Right lung (tissue), 5 donors: ENCODE measurements around the gene DFFA. TPM values are rescaled to one million over a fixed set of nuclear protein-coding genes. Genes with fewer than 3 reads are reported as not detected.
"Not testable (repeated sequence)": the region's sequence is repeated elsewhere in the genome, so short reads cannot be mapped to it uniquely, and the experiment has no call there.

Experiments used
- DNase-seq, 2 donors: peaks; one replicate each; pipeline ENCODE4 v3.0.0-alpha.2; 2013
- polyA plus RNA-seq, 5 donors: library from polyadenylated mRNA; unstranded; fragments of 120-200 nt; gene quantifications; one replicate each; pipeline versions ENCODE4 v1.2.1 to v1.2.3, GENCODE V29; 2013; ENCODE audit warnings: inconsistent platforms in 1 of 5, low replicate concordance in 1 of 5; ENCODE audit not compliant: insufficient read length in 5 of 5, insufficient read depth in 1 of 5

The DFFA gene
- polyA plus RNA-seq, 5 donors, result 36.2 to 43.1 (median 40.4) TPM

DNA sequence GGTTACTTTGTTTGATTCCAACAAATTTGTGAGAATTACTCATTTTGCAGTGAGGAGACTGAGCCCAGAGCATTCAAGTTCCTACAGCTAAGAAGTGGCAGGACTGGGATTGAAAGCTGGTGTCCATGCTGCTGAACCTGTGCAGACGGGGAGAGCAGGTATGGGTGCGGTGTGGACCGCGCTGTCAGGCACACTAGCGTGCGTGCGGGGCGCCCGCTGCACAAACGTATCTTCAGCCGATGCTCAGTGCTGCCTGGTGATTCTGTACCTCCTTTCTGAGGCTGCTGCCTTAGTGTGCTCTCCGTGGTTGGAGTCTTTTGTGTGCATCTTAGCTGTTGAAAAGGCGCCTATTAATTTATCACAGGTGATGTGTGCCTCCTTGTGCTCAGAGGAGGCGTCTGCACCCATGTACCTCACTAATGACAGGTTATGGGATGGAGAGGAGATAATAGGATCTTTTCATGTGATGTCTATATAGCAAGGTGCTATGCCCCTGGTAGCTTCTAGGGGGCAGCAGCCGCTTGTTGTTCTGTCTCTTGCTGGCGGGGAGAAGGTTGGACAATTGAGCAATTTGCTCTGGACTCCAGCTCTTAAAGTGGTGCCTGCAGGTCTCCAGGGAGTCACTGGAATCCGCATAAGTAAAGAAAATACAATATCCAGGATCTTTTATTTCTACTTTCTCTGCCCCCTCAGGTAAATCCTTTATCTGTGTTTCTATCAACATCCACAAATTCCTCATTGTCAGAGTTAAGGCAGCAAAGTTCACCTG is 35.0 kb upstream of the DFFA start:
- DNase-seq, result peak in 1 of 2 donors; percentile 54

DNA sequence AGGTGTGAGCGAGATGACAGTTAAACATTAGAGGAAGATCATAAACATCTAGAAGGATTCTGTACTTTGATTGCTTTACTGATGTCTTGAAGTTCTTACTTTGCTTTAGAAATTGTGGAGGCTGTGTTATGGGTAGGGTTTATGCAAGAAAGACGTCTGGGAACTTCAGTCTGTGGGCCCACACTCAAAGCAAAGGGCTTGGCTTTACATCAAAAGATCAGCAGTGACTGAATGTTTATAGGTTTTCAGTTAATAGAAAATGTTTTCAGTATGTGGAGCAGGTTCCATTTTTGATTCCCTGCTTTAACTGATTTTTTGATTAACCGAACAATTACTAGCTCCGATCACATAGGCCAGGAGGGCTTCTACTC is 34.3 kb upstream of the DFFA start:
- DNase-seq, result no peak

DNA sequence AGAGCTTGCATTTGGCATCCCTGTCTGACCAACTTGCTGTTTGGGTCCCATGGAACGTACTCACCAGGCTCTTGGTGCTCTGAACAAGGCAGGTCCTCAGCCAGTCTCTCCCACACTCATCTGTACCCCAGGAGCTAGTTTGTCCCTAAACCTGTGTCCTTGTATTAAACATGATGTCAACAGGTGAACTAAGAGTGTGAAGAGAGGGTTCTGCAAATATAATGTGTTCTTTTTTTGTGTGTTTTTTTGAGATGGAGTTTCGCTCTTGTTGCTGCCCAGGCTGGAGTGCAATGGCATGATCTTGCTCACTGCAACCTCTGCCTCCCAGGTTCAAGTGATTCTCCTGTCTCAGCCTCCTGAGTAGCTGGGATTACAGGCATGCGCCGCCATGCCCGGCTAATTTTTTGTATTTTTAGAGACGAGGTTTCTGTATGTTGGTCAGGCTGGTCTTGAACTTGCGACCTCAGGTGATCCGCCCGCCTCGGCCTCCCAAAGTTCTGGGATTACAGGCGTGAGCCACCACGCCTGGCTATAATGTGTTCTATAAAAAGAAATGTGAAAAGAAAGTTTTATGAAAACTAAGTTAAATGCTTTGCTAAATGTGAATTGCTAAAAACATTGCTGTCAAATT is 33.8 kb upstream of the DFFA start:
- DNase-seq, result not testable (repeated sequence)

DNA sequence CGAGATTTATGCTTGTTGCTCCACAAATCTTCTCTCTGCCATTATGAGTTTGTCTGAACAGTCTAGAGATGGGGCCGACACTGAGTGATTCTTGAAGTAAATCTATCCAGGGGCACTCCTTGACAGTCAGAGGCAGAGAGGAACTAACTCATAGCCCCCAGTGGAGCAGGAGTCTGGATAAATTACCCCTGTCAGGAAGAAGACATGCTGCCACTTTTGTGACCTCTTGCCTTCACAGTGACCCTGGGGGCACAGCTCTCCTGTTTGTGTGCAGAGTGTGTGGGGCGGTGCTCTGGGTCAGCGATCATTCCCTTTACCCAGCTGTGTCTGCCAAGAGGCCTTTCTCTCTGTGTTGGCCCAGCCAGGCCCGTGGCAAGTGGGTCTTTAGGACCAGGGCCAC is 31.9 kb upstream of the DFFA start:
- no peak for DNase-seq

DNA sequence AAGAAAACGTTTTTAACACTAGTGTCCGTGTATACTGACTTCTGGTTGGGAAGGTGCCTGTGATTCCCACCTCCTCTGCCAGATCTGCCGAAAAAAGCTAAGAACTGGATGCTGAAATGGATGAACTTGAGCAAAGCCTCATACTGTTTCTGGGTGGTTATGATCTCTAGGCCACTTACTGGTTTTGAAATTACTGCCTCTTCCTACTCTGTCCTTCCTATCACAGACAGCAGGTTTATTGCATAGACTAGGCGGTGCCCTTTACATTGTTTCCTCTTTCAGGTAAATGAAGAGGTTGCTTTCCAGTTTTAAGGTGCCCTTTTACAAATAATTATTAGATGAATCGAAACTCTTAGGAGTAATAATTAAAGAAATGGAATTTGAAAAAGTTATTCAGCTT is 29.9 kb upstream of the DFFA start:
- no peak for DNase-seq

DNA sequence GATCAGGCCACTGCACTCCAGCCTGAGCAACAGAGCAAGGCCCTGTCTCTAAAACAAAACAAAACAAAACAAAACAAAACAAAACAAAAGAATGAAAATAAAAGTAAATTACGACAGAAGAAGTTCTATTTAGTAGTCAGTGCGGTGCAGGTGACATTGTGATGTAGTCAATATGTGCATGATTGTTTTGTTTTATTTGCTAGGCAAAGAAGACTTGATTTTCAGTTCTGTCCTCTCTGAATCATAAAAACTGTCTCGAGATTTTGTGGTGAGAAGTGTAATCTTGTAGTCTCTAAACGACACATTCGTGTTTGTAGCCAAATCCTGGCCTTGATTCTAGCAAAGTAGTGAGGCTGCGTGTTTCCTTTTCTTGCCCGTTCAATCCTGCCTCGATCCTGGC is 25.9 kb upstream of the DFFA start:
- DNase-seq, result no peak

DNA sequence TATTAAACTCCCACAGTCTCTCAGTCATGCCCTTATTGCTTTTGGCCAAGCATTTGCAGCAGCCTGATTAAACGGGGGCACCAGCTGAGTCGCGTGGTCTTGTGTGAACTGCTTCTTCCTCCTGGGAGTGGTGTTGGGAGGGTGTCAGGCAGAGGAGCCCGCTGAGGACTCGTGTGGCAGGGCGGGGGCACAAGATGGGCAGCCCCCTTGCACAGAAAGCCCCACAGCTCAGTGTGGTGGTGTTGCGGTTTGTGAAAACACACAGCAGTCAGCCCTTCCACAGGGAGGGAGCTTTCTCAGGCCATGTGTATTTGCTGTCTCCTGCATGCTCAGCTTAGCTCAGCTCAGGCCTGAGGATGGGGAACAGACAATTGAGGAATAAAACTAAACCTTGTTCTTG is 24.8 kb upstream of the DFFA start:
- no peak for DNase-seq

DNA sequence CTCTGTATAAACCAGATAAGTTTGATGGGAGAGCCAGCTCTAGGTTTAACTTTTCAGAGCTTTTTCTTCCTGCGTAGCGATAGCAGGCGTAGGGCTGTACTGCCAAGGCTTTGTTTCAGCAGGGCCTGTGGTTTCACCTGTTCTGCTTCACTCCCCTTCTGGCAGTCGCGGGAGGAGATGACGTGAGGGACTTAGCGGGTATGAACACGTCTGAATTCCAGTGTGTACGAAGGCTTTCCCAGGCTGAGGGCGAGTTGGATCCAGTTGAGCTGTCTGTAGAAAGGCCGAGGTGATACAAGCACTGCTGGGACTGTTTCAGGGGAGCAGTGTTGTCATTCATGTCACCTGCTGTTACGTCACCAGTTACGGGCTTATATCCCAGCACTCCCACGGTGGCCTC is 23.6 kb upstream of the DFFA start:
- DNase-seq, result no peak

DNA sequence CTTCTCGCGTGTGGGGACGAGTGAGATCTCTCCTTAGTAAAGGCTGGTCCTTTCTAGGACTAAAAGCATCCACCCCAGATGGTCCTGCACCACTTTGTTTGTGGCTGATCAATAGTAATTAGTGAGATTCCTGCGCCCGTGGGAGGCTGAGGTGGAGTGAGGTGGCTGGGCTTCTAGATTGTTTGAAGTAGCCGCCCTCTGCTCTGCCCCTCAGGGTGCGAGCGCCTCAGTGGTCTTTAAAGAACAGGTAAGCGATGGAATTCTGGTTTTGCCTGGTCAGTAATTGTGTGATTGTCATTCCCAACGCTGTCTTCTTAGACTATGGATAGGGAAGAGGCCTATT is 23.1 kb upstream of the DFFA start:
- no peak for DNase-seq

DNA sequence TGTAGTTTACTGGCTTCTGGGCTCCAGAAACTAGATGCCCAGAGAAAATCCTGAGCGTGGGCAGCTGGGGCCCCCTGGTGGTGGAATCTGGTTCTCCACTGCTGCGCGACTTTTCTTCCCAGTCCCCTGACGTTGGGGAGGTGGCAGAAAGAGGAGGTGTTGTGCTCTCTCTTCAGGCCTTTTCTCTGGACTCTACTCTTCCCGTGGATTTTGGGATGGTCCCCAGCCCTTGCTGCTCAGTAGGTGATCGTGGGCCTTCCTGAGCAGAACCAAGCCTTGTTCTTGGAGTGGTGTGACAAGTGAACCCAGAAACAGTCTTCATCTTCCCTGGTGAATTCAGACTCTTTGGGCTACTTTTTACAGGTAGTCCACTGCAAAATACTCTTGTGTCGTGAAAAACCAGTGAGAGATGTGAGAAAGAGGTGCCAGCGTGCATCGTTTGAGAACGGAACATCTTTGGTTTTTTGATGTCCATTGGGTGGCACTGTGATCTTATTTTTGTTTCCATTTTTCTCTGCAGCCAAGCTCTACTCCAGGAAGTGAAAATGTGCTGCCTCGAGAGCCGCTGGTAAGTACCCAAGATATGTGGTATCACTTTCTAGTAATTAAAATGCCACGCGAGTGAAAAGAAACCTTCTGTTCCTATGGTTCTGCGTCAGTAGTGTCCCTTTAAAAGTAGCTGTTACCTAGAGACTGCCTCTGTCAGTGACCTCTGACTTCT is 22.6 kb upstream of the DFFA start:
- peak in 1 of 2 donors; percentile 55 for DNase-seq

DNA sequence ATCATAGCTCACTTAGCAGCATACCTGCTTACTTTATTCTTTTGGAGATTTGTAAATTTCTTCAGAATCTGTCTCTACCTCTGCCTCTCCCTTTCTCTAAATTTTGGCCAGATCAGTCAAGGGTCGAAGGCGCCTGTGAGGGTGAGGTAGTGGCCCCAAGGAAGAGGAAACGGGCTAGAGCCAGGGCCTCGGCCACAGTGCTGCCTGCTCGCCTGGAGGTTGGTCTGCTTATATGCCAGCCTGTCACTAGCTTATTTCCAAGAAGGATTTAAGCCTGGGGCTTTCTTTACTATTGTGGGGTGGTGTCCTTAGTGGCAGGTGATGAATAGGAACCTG is 22.1 kb upstream of the DFFA start:
- no peak for DNase-seq

DNA sequence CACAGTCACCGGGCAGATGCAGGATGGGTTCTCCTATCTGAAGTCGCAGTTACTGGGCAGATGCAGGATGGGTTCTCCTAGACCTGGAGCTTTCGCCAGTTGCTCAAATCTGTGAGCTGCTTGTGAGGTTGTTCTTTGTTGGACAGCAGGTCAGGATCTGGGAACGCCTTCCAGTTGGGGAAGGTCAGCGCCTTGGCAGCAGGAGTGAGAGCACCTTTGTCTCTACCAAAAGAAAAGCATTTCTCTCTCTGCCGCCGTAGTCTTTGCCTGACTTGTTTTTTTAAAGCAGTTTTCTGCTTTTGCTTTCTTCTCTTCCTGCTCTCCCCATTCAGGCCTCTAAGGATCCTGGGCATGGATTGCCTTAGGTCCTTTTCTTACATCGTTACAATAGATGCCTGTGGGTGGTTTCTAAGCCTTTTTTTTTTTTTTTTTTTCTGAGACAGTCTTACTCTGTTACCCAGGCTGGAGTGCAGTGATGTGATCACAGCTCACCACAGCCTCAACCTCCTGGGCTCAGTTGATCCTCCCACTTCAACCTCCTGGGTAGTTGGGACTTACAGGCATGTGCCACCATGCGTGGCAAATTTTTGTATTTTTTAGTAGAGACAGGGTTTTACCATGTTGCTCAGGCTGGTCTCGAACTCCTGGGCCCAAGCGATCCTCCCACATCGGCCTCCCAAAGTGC is 18.1 kb upstream of the DFFA start:
- DNase-seq, result no peak

DNA sequence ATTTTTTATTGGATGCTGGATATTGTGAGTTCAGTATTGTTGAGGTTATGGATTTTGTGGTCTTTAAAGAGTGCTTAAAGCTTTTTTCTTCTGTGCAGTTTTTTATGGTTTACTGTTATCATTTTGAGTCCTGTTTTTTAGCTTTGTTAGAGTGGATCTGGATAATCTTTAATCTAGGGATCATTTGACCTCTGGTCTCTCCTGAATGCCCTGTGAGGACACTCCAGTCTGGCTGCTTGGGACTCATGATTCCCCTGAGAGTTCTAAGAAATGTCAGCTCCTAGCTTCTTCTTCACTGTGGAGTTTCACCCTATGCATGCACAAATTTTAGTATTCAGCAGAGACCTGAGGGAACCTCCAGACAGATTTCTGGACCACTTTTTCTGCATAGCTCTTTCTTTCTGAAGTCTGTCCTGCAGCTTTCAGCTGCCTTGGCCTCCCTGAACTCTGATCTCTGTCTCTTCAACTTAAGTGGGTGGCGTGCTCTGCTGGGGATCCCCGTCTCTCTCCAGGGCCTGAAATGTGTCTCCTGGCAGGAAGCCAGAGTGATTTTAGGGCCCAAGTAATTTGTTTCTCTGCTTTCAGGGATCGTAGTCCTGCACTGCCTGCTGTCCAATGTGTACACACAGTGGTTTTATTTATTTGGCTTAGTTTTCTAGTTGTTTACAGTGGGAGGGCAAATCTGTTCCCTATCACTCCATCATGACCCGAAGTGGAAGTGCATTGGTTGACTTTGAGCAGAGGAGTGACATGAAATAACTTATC is 17.1 kb upstream of the DFFA start:
- DNase-seq, result no peak

DNA sequence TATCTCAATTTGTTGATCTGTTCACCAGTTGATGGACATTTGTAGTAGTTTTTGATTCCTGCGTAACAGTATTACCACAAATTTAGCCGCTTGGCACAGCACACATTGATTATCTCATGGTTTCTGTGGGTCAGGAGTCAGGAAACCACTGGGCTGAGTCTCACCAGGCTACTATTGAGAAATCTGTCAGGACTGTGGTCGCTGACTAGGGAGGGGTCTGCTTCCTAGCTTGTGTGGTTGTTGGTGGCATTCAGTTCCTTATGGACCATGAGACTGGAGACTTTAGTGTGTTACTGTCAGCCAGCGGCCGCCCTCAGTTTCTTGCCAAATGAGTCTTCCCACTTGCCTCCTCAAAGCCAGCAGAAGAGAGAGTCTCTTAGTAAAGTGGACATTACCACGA is 12.2 kb upstream of the DFFA start:
- no peak for DNase-seq

DNA sequence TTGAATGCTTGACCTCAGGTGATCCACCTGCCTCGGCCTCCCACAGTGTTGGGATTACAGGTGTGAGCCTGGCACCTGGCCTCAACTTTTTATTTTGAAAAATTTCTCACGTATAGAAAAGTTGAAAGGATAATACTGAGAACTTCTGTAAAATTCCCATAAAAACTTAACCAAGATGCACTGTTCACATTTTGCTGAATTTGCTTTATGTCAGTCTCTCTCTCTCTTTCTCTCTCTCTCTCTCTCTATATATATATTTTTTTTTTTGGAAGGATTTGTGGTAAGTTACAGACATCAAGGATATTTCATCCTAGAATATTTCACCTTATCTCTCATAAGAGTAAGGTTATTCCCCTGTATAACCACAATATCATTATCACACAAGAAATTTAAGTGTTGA is 8.3 kb upstream of the DFFA start:
- DNase-seq, result no peak

DNA sequence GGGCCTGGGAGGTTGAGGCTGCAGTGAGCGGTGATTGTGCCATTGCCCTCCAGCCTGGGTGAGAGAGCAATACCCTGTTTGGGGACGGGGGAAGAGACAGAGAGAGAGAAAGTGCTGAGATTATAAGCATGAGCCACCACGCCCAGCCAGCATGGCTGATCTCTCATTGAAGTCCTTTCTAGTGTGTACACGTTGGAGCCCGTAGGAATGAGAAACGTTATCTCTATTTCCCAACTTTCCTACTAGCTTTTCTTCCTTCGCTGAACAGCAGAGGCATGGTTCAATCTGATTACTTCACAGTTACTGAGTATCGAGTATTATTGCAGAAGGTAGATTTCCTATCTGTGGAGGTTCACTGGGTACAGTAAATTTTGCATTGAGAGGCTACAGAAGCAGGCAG is 7.0 kb upstream of the DFFA start:
- DNase-seq, result no peak

DNA sequence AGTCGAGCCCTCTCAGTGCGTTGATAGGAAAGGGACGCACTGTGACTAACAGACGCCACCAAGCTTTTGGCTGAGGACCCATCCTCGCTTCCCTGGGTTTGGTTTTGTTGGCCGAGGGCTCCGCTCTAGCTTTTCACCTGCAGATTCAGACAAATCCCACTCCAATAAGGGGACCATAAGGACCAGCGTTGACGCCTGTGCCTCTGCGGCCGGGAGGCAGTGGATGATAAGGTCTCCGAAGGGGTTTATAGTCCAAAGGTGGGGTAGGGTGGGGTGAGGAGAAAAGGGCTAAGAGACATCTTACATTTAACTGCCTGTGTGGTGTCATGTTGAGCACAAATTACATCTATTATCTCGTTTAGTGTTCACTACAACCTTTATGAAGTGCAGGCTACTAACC is 3.2 kb upstream of the DFFA start:
- DNase-seq, result no peak

DNA sequence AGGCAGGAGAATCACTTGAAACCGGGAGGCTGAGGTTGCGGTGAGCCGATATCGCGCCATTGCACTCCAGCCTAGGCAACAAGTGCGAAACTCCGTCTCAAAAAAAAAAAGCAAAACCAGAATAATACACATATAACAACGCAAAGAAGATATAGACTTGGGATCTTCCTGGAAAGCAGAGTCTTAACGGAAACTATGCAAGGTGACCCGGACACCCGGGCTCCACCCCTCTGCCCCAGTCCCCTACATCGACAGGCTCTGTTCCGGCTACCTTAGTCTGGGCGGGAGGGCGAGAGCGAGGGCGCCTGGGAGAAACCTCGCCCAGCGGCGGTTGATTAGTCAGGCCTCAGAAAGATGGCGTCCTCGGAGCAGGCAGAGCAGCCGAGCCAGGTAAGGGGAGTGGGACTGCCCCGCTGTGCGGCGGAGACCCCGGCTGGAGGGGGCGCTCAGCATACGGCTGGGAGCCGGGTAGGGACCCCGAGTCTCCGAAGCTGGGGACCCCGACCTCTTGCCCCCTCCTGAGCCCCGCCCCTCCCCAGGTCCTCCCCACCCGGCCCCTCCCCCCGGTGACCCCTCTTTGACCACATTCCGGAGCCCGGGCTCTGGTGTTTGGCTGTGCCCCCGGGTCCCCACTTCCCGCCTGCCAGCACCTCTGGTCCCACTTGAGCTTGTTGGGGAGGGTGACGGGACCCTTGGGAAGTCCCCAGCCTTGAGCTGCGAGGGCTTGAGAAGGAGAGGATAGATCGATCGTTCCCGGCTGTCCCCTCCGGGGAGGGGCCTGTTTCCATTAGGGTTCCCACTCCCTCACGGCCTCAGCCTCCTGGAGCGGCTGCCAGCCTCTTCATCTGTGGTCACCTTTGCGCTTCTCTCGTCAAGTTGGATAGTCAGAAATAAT is 2.5 kb upstream of the DFFA start, which contains the start of gene PEX14:
TSS of gene PEX14 (plus strand) at position 338 of the 895 bp plus-strand sequence. CDS start at position 355, 17 bp downstream.
- peak; percentile 73 to 78 for DNase-seq

DNA sequence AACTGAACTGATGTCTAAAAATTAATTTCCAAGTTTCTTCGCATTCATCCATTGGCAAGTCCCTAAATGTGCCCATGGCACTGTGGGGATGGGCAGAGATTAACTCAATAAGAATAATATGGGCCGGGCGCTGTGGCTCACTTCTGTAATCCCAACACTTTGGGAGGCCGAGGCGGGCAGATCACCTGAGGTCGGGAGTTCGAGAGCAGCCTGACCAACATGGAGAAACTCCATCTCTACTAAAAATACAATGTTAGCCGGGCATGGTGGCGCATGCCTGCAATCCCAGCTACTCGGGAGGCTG is 1.9 kb upstream of the DFFA start:
- DNase-seq, result not testable (repeated sequence)

DNA sequence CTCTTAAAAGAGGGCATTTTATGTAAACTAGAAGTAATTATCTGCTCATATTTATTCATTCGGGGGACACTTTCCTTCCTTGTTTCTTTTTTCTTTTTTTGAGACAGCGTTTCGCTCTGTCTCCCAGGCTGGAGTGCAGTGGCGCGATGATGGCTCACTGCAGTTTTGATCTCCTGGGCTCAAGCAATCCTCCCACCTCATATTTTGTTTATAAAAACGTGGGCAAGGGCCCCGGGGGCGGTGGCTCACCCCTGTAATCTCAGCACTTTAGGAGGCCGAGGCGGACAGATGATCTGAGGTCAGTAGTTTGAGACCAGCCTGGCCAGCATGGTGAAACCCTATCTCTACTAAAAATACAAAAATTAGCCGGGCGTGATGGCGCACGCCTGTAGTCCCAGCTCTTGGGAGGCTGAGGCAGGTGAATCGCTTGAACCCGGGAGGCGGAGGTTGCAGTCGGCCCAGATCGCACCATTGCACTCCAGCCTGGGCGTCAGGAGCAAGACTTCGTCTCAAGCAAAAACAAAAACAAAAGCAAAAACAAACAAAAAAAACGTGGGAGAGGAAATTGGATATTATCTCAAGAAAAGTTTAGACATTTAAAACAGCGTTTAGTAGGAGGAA is 926 bp upstream of the DFFA start:
- DNase-seq, result no peak
